Measurements from ENCODE around the gene CEACAM4. TPM values are rescaled to one million over a fixed set of nuclear protein-coding genes. Genes with fewer than 3 reads are reported as not detected.

Gene CEACAM4
- total RNA-seq, 1 experiment from 2014 or later: not detected

- DNase-seq (ENCODE audit: low read depth, low spot score) (no peak), ATAC-seq (no peak)
- H3K27ac ChIP-seq (ENCODE audit: low read depth, low read length): no peak overlapping the region
- H3K79me2 ChIP-seq (ENCODE audit: insufficient read depth, low read length): no peaks in the 10 kb centered on the region
- POLR2A ChIA-PET: no interaction called here
- TF ChIP-seq SRF (IDR thresholded peaks at IDR 0.05; ENCODE audit: low read depth) (no peak), ZBTB33 (IDR thresholded peaks at IDR 0.05; ENCODE audit: extremely low read depth, insufficient replicate concordance, low read length) (no peak), POLR2A (IDR thresholded peaks at IDR 0.05; ENCODE audit: borderline replicate concordance, extremely low read depth, insufficient read depth, insufficient read length) (no peak), MAX (IDR thresholded peaks at IDR 0.05) (no peak), EZH2 (IDR thresholded peaks at IDR 0.05) (no peak), CTCF (IDR thresholded peaks at IDR 0.05 in 2 of 3, conservative IDR thresholded peaks at IDR 0.05 in 1 of 3; ENCODE audit: borderline replicate concordance in 1 of 3, insufficient read depth in 1 of 3, low read depth in 2 of 3, low read length in 2 of 3) (no peak), RAD21 (IDR thresholded peaks at IDR 0.05; ENCODE audit: low read depth) (no peak), ZNF274 (IDR thresholded peaks at IDR 0.05; ENCODE audit: low read depth, low read length) (no peak), EGR1 (IDR thresholded peaks at IDR 0.05; ENCODE audit: low read depth) (no peak), POLR2AphosphoS5 (IDR thresholded peaks at IDR 0.05; ENCODE audit: low read depth, low read length) (no peak), TCF7L2 (IDR thresholded peaks at IDR 0.05; ENCODE audit: borderline replicate concordance, extremely low read depth, insufficient read depth, insufficient read length) (no peak), FOSL1 (IDR thresholded peaks at IDR 0.05; ENCODE audit: low read depth) (no peak), SP1 (IDR thresholded peaks at IDR 0.05; ENCODE audit: low read depth) (no peak), JUND (IDR thresholded peaks at IDR 0.05) (no peak), SIN3A (IDR thresholded peaks at IDR 0.05; ENCODE audit: low read depth) (no peak), ATF3 (IDR thresholded peaks at IDR 0.05) (no peak), REST (IDR thresholded peaks at IDR 0.05; ENCODE audit: low read depth) (no peak), YY1 (IDR thresholded peaks at IDR 0.05; ENCODE audit: extremely low read depth, insufficient replicate concordance, low read depth, low read length) (no peak)
- intact Hi-C loops (cut with micrococcal nuclease): loop anchor here (10.0 kb wide), 1 partner anchor 914 kb away; no protein-coding TSS in a partner anchor
- no peaks in the 10 kb centered on the region for H3K36me3 ChIP-seq (ENCODE audit: control insufficient read depth in 1 of 2, insufficient read depth in 2 of 2, low read length in 2 of 2)
- BruUV-seq (replicated peaks): no TSS peak
- RAD21 ChIA-PET (ENCODE audit: low non-redundant PET in 1 of 2, low total read pairs in 2 of 2, uncharacterized antibody in 2 of 2, unreplicated experiment in 2 of 2): no interaction called here
- H2AFZ ChIP-seq (ENCODE audit: low read depth, low read length, poor library complexity, severe bottlenecking): no peak overlapping the region
- no peaks in the 10 kb centered on the region for H3K9me2 ChIP-seq (ENCODE audit: insufficient read depth)
- no peak overlapping the region for H3K9ac ChIP-seq (ENCODE audit: low read length)
- H3K27me3 ChIP-seq (ENCODE audit: insufficient read depth, low read length): peaks cover 17% of the 10 kb centered on the region; the same call in 1 of the 2 replicates
- H3K4me2 ChIP-seq (ENCODE audit: low read length): no peak overlapping the region
- no peak overlapping the region for H3K4me3 ChIP-seq (replicated peaks in 1 of 2; ENCODE audit: low read depth in 1 of 2, low read length in 2 of 2)
- H4K20me1 ChIP-seq (ENCODE audit: insufficient read depth): no peaks in the 10 kb centered on the region
- H3K9me3 ChIP-seq (ENCODE audit: control insufficient read depth in 1 of 2, insufficient read depth in 1 of 2, low read depth in 1 of 2, low read length in 2 of 2): peaks cover 0 to 6% of the 10 kb centered on the region in 2 experiments; a peak in 2 of 4 replicates
- CTCF ChIA-PET: no interaction called here
- no peaks in the 10 kb centered on the region for H3K4me1 ChIP-seq (ENCODE audit: control insufficient read depth in 1 of 2, insufficient read depth in 2 of 2, low read length in 2 of 2)
Observed at GRCh38 chr19:41578886-41579285, 48.0 kb downstream of the CEACAM4 start.

Measured in HCT116 (cell line).